ENCODE measurements around the gene SMOC2.

GRCh38 chr6:168498161-168498843 is 57.3 kb downstream of the SMOC2 start:
- no peak for TF ChIP-seq CTCF (IDR thresholded peaks at IDR 0.05)
- no peak for TF ChIP-seq EZH2 (IDR thresholded peaks at IDR 0.05; ENCODE audit: borderline replicate concordance, insufficient read depth, low read depth, low read length, poor library complexity, severe bottlenecking)

All from B cell (primary cell).